B cell (primary cell): ENCODE data around the gene DPYSL3. TPM values are rescaled to one million over a fixed set of nuclear protein-coding genes. Genes with fewer than 3 reads are reported as not detected.

Experiments
- ATAC-seq: fragments of 200-7000 bp; cut with Tn5 transposase; one replicate; pipeline ENCODE4 v1.10.0; 2021; ENCODE audit warnings: low read depth, mild to moderate bottlenecking, moderate number of reproducible peaks, moderate library complexity
- CTCF ChIA-PET: fragments of 350-600 bp; sonication (Branson Sonifier 250); formaldehyde crosslinking; loops from one replicate; lab custom pipeline; 2021; ENCODE audit warnings: antibody characterized with exemption, inconsistent platforms; lab: Charles Lee
- POLR2A ChIA-PET: fragments of 350-600 bp; sonication (Branson Sonifier 250); formaldehyde crosslinking; loops from one replicate; lab custom pipeline; 2021; ENCODE audit warnings: antibody characterized with exemption; lab: Charles Lee
- DNase-seq: peaks from one replicate; pipeline ENCODE4 v3.0.0; 2013
- H2AFZ ChIP-seq: 2 replicates; pipeline ENCODE4 v1.6.1; 2012; ENCODE audit warnings: mild to moderate bottlenecking, low read depth, low read length; ENCODE audit not compliant: insufficient read depth, poor library complexity, severe bottlenecking
- H3K27ac ChIP-seq, 2 donors: 1 replicate in 1 of 2; 2 replicates in 1 of 2; pipeline ENCODE4 v1.5.1; 2012 to 2013; ENCODE audit warnings: low read length in 2 of 2, mild to moderate bottlenecking in 2 of 2, moderate library complexity in 1 of 2
- H3K27me3 ChIP-seq, 4 experiments: fragments of 200-600 bp in 1 of 4; sonication (generic) in 1 of 4; replicated peaks in 1 of 4; 1 replicate in 2 of 4; 2 replicates in 2 of 4; pipeline versions ENCODE4 v1.6.1 to v1.7.0; 2013 to 2016; ENCODE audit warnings: low read length in 3 of 4, mild to moderate bottlenecking in 2 of 4, mixed read lengths in 1 of 4, moderate library complexity in 1 of 4; ENCODE audit not compliant: insufficient read depth in 4 of 4, control insufficient read depth in 3 of 4; ENCODE audit errors: control extremely low read depth in 1 of 4
- H3K36me3 ChIP-seq, 2 experiments: replicated peaks in 1 of 2; 1 replicate in 1 of 2; 2 replicates in 1 of 2; pipeline versions ENCODE4 v1.6.1 to v1.7.1; 2013; ENCODE audit warnings: low read length in 1 of 2; ENCODE audit not compliant: insufficient read depth in 2 of 2, control insufficient read depth in 1 of 2; ENCODE audit errors: control extremely low read depth in 1 of 2, extremely low read depth in 1 of 2
- H3K4me1 ChIP-seq, 2 donors: fragments of 200-600 bp in 1 of 2; sonication (generic) in 1 of 2; 1 replicate in 1 of 2; 2 replicates in 1 of 2; pipeline versions ENCODE4 v1.5.1 to v1.6.1; 2013 to 2017; ENCODE audit warnings: low read length in 2 of 2; ENCODE audit not compliant: control insufficient read depth in 2 of 2, insufficient read depth in 2 of 2
- H3K4me2 ChIP-seq: replicated peaks from 2 replicates; pipeline ENCODE3; 2012; ENCODE audit warnings: mild to moderate bottlenecking, low read depth, low read length; ENCODE audit not compliant: poor library complexity, severe bottlenecking
- H3K4me3 ChIP-seq, 5 experiments: fragments of 200-600 bp in 1 of 5; sonication (generic) in 1 of 5; 1 replicate in 3 of 5; 2 replicates in 2 of 5; pipeline versions ENCODE4 v1.5.1 to v1.7.0; 2011 to 2016; ENCODE audit warnings: low read length in 4 of 5, mild to moderate bottlenecking in 4 of 5, low read depth in 2 of 5, control low read depth in 1 of 5, moderate library complexity in 1 of 5; ENCODE audit not compliant: insufficient read depth in 1 of 5; ENCODE audit errors: control extremely low read depth in 1 of 5, extremely low read depth in 1 of 5
- H3K79me2 ChIP-seq: fragments of 200-600 bp; sonication (generic); one replicate; pipeline ENCODE4 v1.6.0; 2016; ENCODE audit warnings: low read length; ENCODE audit not compliant: control insufficient read depth, insufficient read depth
- H3K9ac ChIP-seq: fragments of 200-600 bp; sonication (generic); 2 replicates; pipeline ENCODE4 v1.6.1; 2017; ENCODE audit warnings: mild to moderate bottlenecking, low read length, moderate library complexity
- H3K9me3 ChIP-seq, 3 donors: one replicate each; pipeline versions ENCODE4 v1.6.1 to v1.7.1; 2013; ENCODE audit warnings: low read length in 2 of 3; ENCODE audit not compliant: control insufficient read depth in 2 of 3, insufficient read depth in 1 of 3; ENCODE audit errors: control extremely low read depth in 1 of 3
- H4K20me1 ChIP-seq: 2 replicates; pipeline ENCODE4 v1.6.0; 2012; ENCODE audit warnings: mild to moderate bottlenecking, low read length; ENCODE audit not compliant: insufficient read depth, control insufficient read depth, poor library complexity, severe bottlenecking
- H3K27ac Mint-ChIP-seq: one replicate; pipeline ENCODE4 v1.8.0; 2021; ENCODE audit warnings: mixed read lengths
- H3K27me3 Mint-ChIP-seq: one replicate; pipeline ENCODE4 v1.8.0; 2021; ENCODE audit warnings: mixed read lengths
- H3K4me1 Mint-ChIP-seq: one replicate; pipeline ENCODE4 v1.8.0; 2021; ENCODE audit warnings: mixed read lengths
- H3K4me3 Mint-ChIP-seq: one replicate; pipeline ENCODE4 v1.8.0; 2021; ENCODE audit warnings: mixed read lengths
- H3K9me3 Mint-ChIP-seq: one replicate; pipeline ENCODE4 v1.8.0; 2022; ENCODE audit warnings: mixed read lengths; ENCODE audit not compliant: insufficient read depth
- EZH2 ChIP-seq: IDR thresholded peaks from 2 replicates; pipeline ENCODE4 v1.6.1; 2012; ENCODE audit warnings: borderline replicate concordance, low read depth, mild to moderate bottlenecking, moderate library complexity, low read length; ENCODE audit not compliant: insufficient read depth, poor library complexity, severe bottlenecking
- WGBS: methylation state at CpG from one replicate; pipeline ENCODE4 v1.1.5; 2013; ENCODE audit warnings: missing lambda C conversion rate; ENCODE audit not compliant: insufficient coverage; 5-methylcytosine and 5-hydroxymethylcytosine counted together
- intact Hi-C: fragments of 100-400 bp; cut with micrococcal nuclease; formaldehyde crosslinking; loops from one replicate; pipeline ENCODE4 v1.10.0; 2022
- polyA plus RNA-seq: library from polyadenylated mRNA; depleted of rRNA; stranded (reverse); fragments of >200 nt; gene quantifications from 2 replicates; pipeline ENCODE4 v1.2.3, GENCODE V29; 2012
- total RNA-seq, 2 donors: library from RNA; stranded (reverse); fragments of 120-200 nt in 1 of 2; gene quantifications; 1 replicate in 1 of 2; 2 replicates in 1 of 2; pipeline versions ENCODE4 v1.2.3 to v1.2.4, GENCODE V29; 2013 to 2022
- TF ChIP-seq, protein P1 (sequence below): fragments of 200-600 bp; IDR thresholded peaks from one replicate; pipeline ENCODE4 v1.8.0; 2022; ENCODE audit warnings: antibody characterized with exemption, mild to moderate bottlenecking

Gene DPYSL3
- total and polyA plus RNA-seq, 2 donors (not counting 1 experiment from before 2014, with no cell fraction given): not detected

DNA sequence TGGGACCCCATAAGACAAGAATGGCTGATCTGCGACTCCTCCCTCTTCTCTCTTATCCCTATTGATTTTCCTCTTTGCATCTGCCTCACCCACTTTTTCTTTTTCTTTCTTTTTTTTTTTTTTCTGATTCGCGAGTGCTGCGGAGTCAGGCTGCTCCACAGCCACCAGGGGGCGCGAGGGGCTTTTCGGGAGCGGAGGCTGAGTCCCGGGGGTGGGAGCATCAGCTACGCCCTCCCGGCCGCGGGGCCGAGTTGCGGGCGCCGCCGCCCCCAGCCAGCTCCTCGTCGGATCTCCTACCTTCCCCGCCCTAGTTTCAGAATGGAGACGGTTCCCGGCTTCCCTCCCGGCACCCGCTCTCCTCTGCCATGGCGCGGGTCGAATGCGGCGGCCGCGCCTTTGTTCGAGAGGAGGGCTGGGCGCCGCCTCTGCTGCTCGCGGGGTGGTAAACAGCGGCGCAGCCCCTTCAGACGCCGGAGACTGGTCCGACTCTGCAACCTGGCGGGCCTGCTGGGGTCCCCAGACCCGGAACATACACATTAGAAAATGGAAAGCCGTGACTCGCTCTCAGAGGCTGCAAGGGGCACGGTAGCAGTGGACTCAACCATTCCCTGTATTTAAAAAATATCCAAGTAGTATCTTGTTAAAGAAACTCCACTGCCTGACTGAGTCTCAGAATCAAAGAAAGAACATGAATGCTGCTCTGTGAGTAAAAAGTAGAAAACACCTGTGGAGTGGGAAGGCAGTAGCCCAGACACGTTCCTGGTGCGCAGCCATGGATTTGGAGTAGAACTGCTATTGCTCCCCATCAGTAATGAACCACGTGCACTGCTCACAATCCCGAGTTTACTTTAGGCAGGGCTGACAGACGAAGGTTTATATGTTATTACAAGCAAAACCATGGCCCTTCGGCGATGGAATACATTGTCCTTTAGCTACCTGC is 55.7 kb downstream of the DPYSL3 start:
- Mint-ChIP-seq H3K4me3 (peak overlapping the region; percentile 81), H3K4me1 (peaks cover 17% of the 10 kb centered on the region), H3K9me3 (no peaks in the 10 kb centered on the region), H3K27ac (no peak overlapping the region), H3K27me3 (peaks cover 81% of the 10 kb centered on the region)
- Histone ChIP-seq H4K20me1 (no peaks in the 10 kb centered on the region), H3K4me1 (peaks cover 13 to 19% of the 10 kb centered on the region in 2 donors), H3K27me3 (peaks cover 0 to 35% (median 35%) of the 10 kb centered on the region in 4 experiments), H3K4me3 (peak overlapping the region in 3 of 5 experiments; percentile 44 to 65 (median 48)), H3K79me2 (no peaks in the 10 kb centered on the region), H3K36me3 (no peaks in the 10 kb centered on the region), H3K9me3 (peaks cover 0 to 12% (median 0%) of the 10 kb centered on the region in 3 donors), H3K27ac (no peak overlapping the region), H3K9ac (peak overlapping the region; percentile 63), H3K4me2 (peak overlapping the region; percentile 86), H2AFZ (peak overlapping the region; percentile 80)
- CTCF ChIA-PET: interaction anchor here (0.7 to 3.1 kb wide), 2 partner anchors 18 to 368 kb away, joined by 4 to 16 read pairs; no protein-coding TSS in a partner anchor
- POLR2A ChIA-PET: no interaction called here
- DNase-seq: peak; percentile 65
- WGBS: 2% methylated on average over 44 of the region's 54 CpGs
- peak; percentile 73 for ATAC-seq
- intact Hi-C loops: loop anchor here (1.0 kb wide), 1 partner anchor 368 kb away; no protein-coding TSS in a partner anchor
- TF ChIP-seq EZH2: no peak
- TF ChIP-seq, protein P1, sequence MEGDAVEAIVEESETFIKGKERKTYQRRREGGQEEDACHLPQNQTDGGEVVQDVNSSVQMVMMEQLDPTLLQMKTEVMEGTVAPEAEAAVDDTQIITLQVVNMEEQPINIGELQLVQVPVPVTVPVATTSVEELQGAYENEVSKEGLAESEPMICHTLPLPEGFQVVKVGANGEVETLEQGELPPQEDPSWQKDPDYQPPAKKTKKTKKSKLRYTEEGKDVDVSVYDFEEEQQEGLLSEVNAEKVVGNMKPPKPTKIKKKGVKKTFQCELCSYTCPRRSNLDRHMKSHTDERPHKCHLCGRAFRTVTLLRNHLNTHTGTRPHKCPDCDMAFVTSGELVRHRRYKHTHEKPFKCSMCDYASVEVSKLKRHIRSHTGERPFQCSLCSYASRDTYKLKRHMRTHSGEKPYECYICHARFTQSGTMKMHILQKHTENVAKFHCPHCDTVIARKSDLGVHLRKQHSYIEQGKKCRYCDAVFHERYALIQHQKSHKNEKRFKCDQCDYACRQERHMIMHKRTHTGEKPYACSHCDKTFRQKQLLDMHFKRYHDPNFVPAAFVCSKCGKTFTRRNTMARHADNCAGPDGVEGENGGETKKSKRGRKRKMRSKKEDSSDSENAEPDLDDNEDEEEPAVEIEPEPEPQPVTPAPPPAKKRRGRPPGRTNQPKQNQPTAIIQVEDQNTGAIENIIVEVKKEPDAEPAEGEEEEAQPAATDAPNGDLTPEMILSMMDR: peak; percentile 74
